ENCODE measurements around the gene MALT1. TPM values are rescaled to one million over a fixed set of nuclear protein-coding genes. Genes with fewer than 3 reads are reported as not detected.
"Not testable (repeated sequence)": the region's sequence is repeated elsewhere in the genome, so short reads cannot be mapped to it uniquely, and the experiment has no call there.

MALT1 gene
- total and polyA plus RNA-seq, 9 of the 15 experiments (the other 6 are each of a cell fraction or from before 2014, with no cell fraction given), result 0.14 to 1.6 (median 0.32) TPM

DNA sequence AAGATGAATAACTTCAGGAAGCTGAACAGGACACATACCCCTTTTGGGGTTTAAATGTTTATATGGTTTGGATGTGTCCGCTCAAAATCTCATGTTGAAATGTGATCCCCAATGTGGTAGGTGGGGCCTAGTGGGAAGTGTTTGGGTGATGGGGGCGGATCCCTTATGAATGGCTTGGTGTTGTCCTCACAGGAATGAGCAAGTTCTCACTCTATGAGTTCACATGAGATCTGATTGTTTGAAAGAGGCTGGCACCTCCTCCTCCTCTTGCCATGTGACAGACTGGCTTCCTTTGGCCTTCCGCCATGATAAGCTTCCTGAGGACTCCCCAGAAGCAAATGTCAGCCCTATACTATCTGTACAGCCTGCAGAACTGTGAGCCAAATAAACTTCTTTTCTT, 104.8 kb downstream of the MALT1 start:
- no peaks in the 10 kb centered on the region for H3K9me1 ChIP-seq (ENCODE audit: control insufficient read depth, insufficient read depth, low read length)
- FAIRE-seq (no peak), ATAC-seq (no peak), DNase-seq (ENCODE audit: extremely low read depth in 1 of 4, low spot score in 3 of 4) (no peak)
- 4% methylated on average over 3 of the region's 3 CpGs for WGBS (ENCODE audit: insufficient coverage, low coverage, missing lambda C conversion rate)
- no peaks in the 10 kb centered on the region for H4K20me1 ChIP-seq (replicated peaks; ENCODE audit: control insufficient read depth, insufficient read depth, low read length)
- H3K4me1 ChIP-seq (replicated peaks in 1 of 2; ENCODE audit: control insufficient read depth in 2 of 2, insufficient read depth in 2 of 2, low read length in 2 of 2), result no peaks in the 10 kb centered on the region
- intact Hi-C loops (cut with micrococcal nuclease) (loop anchor here (5.0 kb wide), 1 partner anchor 296 kb away; no protein-coding TSS in a partner anchor), in situ Hi-C loops (cut with MboI) (loop anchor here (5.0 kb wide), 1 partner anchor 286 kb away; no protein-coding TSS in a partner anchor)
- CTCF ChIA-PET (ENCODE audit: low intra/inter-chr PET ratio), result no interaction called here
- H3K36me3 ChIP-seq (ENCODE audit: control insufficient read depth, insufficient read depth, low read length), result no peaks in the 10 kb centered on the region
- no peak overlapping the region for H3K4me3 ChIP-seq
- POLR2A ChIA-PET, result no interaction called here
- no peaks in the 10 kb centered on the region for H3K27me3 ChIP-seq (ENCODE audit: control insufficient read depth in 2 of 2, insufficient read depth in 2 of 2, low read length in 2 of 2)
- H3K9ac ChIP-seq (ENCODE audit: insufficient read depth in 1 of 2, low read depth in 2 of 2, low read length in 2 of 2), result no peak overlapping the region
- BruUV-seq (replicated peaks), result no TSS peak
- H3K27ac ChIP-seq (ENCODE audit: extremely low read depth, low read depth, low read length), result no peak overlapping the region
- H2AFZ ChIP-seq (ENCODE audit: low read depth, low read length), result no peak overlapping the region
- no peaks in the 10 kb centered on the region for H3K9me3 ChIP-seq (replicated peaks; ENCODE audit: control insufficient read depth, insufficient read depth, low read depth, low read length)
- TF ChIP-seq ZNF347 (CRISPR knock-in tag; IDR thresholded peaks at IDR 0.05; ENCODE audit: low read depth) (no peak), ATF2 (CRISPR knock-in tag; IDR thresholded peaks at IDR 0.05) (no peak), GABPA (tag; conservative IDR thresholded peaks at IDR 0.05; ENCODE audit: low read depth) (no peak), ETV6 (IDR thresholded peaks at IDR 0.05; ENCODE audit: borderline replicate concordance in 1 of 2, low read depth in 2 of 2, low read length in 1 of 2) (no peak), ETV6 (CRISPR knock-in tag; IDR thresholded peaks at IDR 0.05; ENCODE audit: borderline replicate concordance) (no peak), CAMTA2 (CRISPR knock-in tag; conservative IDR thresholded peaks at IDR 0.05) (no peak), ZNF133 (CRISPR knock-in tag; IDR thresholded peaks at IDR 0.05) (no peak)
- TF ChIP-seq, protein P1, sequence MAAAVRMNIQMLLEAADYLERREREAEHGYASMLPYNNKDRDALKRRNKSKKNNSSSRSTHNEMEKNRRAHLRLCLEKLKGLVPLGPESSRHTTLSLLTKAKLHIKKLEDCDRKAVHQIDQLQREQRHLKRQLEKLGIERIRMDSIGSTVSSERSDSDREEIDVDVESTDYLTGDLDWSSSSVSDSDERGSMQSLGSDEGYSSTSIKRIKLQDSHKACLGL (CRISPR knock-in tag; IDR thresholded peaks at IDR 0.05; ENCODE audit: borderline replicate concordance, poor library complexity, severe bottlenecking), result no peak
- TF ChIP-seq, protein P2, sequence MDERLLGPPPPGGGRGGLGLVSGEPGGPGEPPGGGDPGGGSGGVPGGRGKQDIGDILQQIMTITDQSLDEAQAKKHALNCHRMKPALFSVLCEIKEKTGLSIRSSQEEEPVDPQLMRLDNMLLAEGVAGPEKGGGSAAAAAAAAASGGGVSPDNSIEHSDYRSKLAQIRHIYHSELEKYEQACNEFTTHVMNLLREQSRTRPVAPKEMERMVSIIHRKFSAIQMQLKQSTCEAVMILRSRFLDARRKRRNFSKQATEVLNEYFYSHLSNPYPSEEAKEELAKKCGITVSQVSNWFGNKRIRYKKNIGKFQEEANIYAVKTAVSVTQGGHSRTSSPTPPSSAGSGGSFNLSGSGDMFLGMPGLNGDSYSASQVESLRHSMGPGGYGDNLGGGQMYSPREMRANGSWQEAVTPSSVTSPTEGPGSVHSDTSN (CRISPR knock-in tag; IDR thresholded peaks at IDR 0.05; ENCODE audit: low read depth), result no peak
- TF ChIP-seq, protein P2 (tag; conservative IDR thresholded peaks at IDR 0.05; ENCODE audit: low read depth), result no peak
- no peak overlapping the region for H3K4me2 ChIP-seq (ENCODE audit: insufficient read depth, low read length)
- no peaks in the 10 kb centered on the region for H3K79me2 ChIP-seq (ENCODE audit: control insufficient read depth, insufficient read depth, low read length)

DNA sequence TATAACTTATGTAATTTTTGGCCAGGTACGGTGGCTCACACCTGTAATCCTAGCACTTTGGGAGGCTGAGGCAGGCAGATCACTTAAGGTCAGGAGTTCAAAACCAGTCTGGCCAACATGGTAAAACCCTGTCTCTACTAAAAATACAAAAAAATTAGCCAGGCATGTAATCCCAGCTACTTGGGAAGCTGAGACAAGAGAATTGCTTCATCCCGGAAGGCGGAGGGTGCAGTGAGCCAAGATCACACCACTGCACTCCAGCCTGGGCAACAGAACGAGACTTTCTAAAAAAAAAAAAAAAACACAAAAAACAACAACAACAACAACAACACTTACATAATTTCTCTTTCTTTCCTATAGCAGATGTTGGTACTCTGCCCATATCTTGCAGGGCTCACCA, 105.3 kb downstream of the MALT1 start:
- DNase-seq (ENCODE audit: extremely low read depth in 1 of 4, low spot score in 3 of 4); BruUV-seq (replicated peaks); H3K36me3 ChIP-seq (ENCODE audit: control insufficient read depth, insufficient read depth, low read length); ATAC-seq; H3K27me3 ChIP-seq (ENCODE audit: control insufficient read depth in 2 of 2, insufficient read depth in 2 of 2, low read length in 2 of 2); CTCF ChIA-PET (ENCODE audit: low intra/inter-chr PET ratio); H3K4me1 ChIP-seq (replicated peaks in 1 of 2; ENCODE audit: control insufficient read depth in 2 of 2, insufficient read depth in 2 of 2, low read length in 2 of 2); H3K9me3 ChIP-seq (replicated peaks; ENCODE audit: control insufficient read depth, insufficient read depth, low read depth, low read length); H2AFZ ChIP-seq (ENCODE audit: low read depth, low read length); H3K4me2 ChIP-seq (ENCODE audit: insufficient read depth, low read length); H4K20me1 ChIP-seq (replicated peaks; ENCODE audit: control insufficient read depth, insufficient read depth, low read length); POLR2A ChIA-PET; H3K79me2 ChIP-seq (ENCODE audit: control insufficient read depth, insufficient read depth, low read length); H3K4me3 ChIP-seq; H3K9me1 ChIP-seq (ENCODE audit: control insufficient read depth, insufficient read depth, low read length); H3K27ac ChIP-seq (ENCODE audit: extremely low read depth, low read depth, low read length); H3K9ac ChIP-seq (ENCODE audit: insufficient read depth in 1 of 2, low read depth in 2 of 2, low read length in 2 of 2); FAIRE-seq: not testable (repeated sequence)
- WGBS (ENCODE audit: insufficient coverage, low coverage, missing lambda C conversion rate), result 0% methylated on average over 1 of the region's 4 CpGs
- intact Hi-C loops (cut with micrococcal nuclease) (loop anchor here (5.0 kb wide), 1 partner anchor 296 kb away; no protein-coding TSS in a partner anchor), in situ Hi-C loops (cut with MboI) (loop anchor here (5.0 kb wide), 1 partner anchor 286 kb away; no protein-coding TSS in a partner anchor)

Measured in K562 (cell line).